ENCODE measurements around the gene GRM8. TPM values are rescaled to one million over a fixed set of nuclear protein-coding genes. Genes with fewer than 3 reads are reported as not detected.

The GRM8 gene
- total and polyA plus RNA-seq, 8 donors = 0.25 to 2.8 (median 1.3) TPM; not detected in 4

DNA sequence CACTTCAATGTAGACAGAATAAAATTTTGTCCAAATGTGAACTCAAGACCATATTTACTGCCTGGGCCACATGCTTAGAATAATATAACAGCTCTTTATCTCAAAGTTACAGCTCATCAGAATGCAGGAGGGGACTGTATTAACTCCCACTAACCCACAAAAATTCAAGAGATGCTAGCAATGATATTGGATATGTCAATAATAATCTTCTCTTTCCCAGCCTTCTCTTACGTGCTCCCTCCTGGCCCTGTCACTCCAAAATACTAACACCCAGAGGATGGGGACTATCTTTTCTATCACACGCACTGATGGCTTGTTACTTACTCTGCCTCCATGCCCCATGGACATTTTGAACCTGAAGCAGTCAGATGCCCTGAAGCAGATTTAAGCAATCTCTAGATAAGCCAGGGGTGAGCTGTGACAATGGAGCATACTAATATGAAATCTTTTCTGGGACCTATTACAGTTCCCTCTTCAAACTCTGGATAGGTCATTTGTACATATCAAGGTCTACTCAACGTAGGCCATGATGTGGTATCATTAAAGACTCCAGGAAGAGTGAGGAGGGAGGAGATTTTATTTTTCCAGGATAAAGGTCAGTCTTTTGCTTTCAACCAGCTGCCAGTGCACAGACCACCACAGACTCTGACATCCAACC, 803.0 kb downstream of the GRM8 start:
- Histone ChIP-seq H3K27me3 (no peaks in the 10 kb centered on the region), H3K4me3 (no peak overlapping the region), H3K9me3 (no peaks in the 10 kb centered on the region), H3K36me3 (no peaks in the 10 kb centered on the region), H3K4me1 (peaks cover 0 to 10% (median 5%) of the 10 kb centered on the region in 4 donors), H3K27ac (no peak overlapping the region)
- TF ChIP-seq CTCF (IDR thresholded peaks at IDR 0.05) = no peak
- TF ChIP-seq POLR2AphosphoS5 (IDR thresholded peaks at IDR 0.05) = no peak
- TF ChIP-seq POLR2A (IDR thresholded peaks at IDR 0.05) = no peak
- TF ChIP-seq EP300 (IDR thresholded peaks at IDR 0.05) = no peak
- 65 to 76% (median 73%) methylated on average over 3 of the region's 3 CpGs for WGBS, 5 donors
- intact Hi-C loops (cut with DNase I; ENCODE audit: low total_unique reads) = no loop called here
- no peak for DNase-seq

GRCh38 chr7:126447984-126448383, 804.8 kb downstream of the GRM8 start:
- H3K9me3 ChIP-seq = no peaks in the 10 kb centered on the region
- no peak for DNase-seq
- H3K4me3 ChIP-seq = no peak overlapping the region
- no peak for TF ChIP-seq CTCF (IDR thresholded peaks at IDR 0.05)
- intact Hi-C loops (cut with DNase I; ENCODE audit: low total_unique reads) = no loop called here
- H3K27me3 ChIP-seq = no peaks in the 10 kb centered on the region
- peaks cover 0 to 10% (median 5%) of the 10 kb centered on the region in 4 donors for H3K4me1 ChIP-seq
- no peak overlapping the region for H3K27ac ChIP-seq
- H3K36me3 ChIP-seq = no peaks in the 10 kb centered on the region
- WGBS, 5 donors = 33 to 44% (median 39%) methylated on average over 2 of the region's 2 CpGs

DNA sequence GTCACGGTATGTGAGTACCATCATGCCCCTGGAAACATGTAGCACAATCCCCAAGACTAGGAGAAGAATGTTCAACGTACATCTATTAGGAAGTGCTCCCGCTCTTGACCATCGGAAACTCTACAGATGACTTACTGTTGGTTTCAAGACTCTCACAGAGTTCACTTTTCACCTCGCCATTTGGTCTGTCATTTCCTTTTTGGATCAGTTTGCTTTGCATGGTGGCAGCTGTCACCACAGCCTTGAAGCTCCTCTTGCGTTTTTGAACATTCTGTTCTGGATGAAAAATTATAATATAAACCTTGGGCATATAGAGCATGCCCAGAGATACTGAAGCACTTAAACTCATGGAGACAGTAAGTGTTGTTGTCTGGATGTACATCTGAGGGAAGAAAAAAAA, 806.8 kb downstream of the GRM8 start:
- Histone ChIP-seq H3K4me3 (no peak overlapping the region), H3K9me3 (no peaks in the 10 kb centered on the region), H3K4me1 (peaks cover 0 to 10% (median 5%) of the 10 kb centered on the region in 4 donors), H3K27ac (no peak overlapping the region), H3K36me3 (no peaks in the 10 kb centered on the region), H3K27me3 (no peaks in the 10 kb centered on the region)
- 87 to 90% (median 88%) methylated on average over 6 of the region's 6 CpGs for WGBS, 5 donors
- DNase-seq = no peak
- TF ChIP-seq POLR2A (IDR thresholded peaks at IDR 0.05) = no peak
- no peak for TF ChIP-seq CTCF (IDR thresholded peaks at IDR 0.05)
- intact Hi-C loops (cut with DNase I; ENCODE audit: low total_unique reads) = no loop called here

DNA sequence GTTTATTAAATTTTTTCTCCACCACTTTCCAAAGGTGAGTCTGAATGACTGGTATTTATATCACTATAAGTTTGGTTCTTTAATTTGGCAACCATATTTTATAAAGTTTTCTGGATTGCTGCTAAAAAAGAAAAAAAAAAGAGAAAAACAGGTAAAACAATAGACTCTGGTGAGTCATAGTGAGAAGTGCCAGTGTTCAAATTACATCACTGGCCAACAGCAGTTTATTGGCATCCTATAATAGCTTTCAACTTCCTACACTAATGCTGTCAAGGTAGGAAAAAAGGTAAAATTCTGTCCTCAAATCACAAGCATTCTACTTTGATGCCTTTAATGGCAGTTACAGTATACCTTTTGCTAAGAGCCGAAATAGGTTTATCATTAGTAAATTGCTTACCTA, 808.8 kb downstream of the GRM8 start:
- Histone ChIP-seq H3K27ac (no peak overlapping the region), H3K4me1 (no peaks in the 10 kb centered on the region), H3K36me3 (no peaks in the 10 kb centered on the region), H3K4me3 (no peak overlapping the region), H3K9me3 (no peaks in the 10 kb centered on the region), H3K27me3 (no peaks in the 10 kb centered on the region)
- intact Hi-C loops (cut with DNase I; ENCODE audit: low total_unique reads) = no loop called here
- no peak for DNase-seq
- no peak for TF ChIP-seq POLR2A (IDR thresholded peaks at IDR 0.05)
- TF ChIP-seq CTCF (IDR thresholded peaks at IDR 0.05) = no peak
- no peak for TF ChIP-seq POLR2AphosphoS5 (IDR thresholded peaks at IDR 0.05)
- no peak for TF ChIP-seq EP300 (IDR thresholded peaks at IDR 0.05)
- WGBS, 5 donors = 84 to 100% (median 93%) methylated on average over 1 of the region's 1 CpG

Data from stomach (tissue), 9 donors.